ENCODE data around the gene IL20.

The IL20 gene

DNA sequence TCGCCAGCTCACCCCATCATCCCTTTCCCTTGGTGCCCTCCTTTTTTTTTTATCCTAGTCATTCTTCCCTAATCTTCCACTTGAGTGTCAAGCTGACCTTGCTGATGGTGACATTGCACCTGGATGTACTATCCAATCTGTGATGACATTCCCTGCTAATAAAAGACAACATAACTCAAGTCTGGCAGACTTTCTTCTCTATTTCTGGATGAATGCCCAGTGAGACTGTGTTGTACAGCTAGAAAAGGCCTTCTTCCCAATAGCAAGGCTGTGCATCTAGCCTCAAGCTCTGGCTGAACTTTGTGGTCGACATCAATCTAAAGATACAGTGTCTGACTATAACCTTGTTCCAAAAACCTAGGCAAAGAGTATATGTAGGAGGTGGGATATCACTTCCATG lies 38.3 kb downstream of the IL20 start:
- TF ChIP-seq, protein P1, sequence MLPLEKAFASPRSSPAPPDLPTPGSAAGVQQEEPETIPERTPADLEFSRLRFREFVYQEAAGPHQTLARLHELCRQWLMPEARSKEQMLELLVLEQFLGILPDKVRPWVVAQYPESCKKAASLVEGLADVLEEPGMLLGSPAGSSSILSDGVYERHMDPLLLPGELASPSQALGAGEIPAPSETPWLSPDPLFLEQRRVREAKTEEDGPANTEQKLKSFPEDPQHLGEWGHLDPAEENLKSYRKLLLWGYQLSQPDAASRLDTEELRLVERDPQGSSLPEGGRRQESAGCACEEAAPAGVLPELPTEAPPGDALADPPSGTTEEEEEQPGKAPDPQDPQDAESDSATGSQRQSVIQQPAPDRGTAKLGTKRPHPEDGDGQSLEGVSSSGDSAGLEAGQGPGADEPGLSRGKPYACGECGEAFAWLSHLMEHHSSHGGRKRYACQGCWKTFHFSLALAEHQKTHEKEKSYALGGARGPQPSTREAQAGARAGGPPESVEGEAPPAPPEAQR (tag by site-specific recombination; IDR thresholded peaks at IDR 0.05) = no peak
- TF ChIP-seq ZIC2 (tag by site-specific recombination; IDR thresholded peaks at IDR 0.05) = no peak
- TF ChIP-seq, protein P2, sequence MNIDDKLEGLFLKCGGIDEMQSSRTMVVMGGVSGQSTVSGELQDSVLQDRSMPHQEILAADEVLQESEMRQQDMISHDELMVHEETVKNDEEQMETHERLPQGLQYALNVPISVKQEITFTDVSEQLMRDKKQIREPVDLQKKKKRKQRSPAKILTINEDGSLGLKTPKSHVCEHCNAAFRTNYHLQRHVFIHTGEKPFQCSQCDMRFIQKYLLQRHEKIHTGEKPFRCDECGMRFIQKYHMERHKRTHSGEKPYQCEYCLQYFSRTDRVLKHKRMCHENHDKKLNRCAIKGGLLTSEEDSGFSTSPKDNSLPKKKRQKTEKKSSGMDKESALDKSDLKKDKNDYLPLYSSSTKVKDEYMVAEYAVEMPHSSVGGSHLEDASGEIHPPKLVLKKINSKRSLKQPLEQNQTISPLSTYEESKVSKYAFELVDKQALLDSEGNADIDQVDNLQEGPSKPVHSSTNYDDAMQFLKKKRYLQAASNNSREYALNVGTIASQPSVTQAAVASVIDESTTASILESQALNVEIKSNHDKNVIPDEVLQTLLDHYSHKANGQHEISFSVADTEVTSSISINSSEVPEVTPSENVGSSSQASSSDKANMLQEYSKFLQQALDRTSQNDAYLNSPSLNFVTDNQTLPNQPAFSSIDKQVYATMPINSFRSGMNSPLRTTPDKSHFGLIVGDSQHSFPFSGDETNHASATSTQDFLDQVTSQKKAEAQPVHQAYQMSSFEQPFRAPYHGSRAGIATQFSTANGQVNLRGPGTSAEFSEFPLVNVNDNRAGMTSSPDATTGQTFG (tag by site-specific recombination; IDR thresholded peaks at IDR 0.05; ENCODE audit: borderline replicate concordance) = no peak
- TF ChIP-seq KLF16 (tag by site-specific recombination; IDR thresholded peaks at IDR 0.05) = no peak
- H3K27ac ChIP-seq (ENCODE audit: extremely low read depth, low read depth, low read length) = no peak overlapping the region
- H3K4me1 ChIP-seq (ENCODE audit: control insufficient read depth, insufficient read depth, low read length) = no peaks in the 10 kb centered on the region
- H3K9me3 ChIP-seq (ENCODE audit: control insufficient read depth, insufficient read depth, low read depth, low read length) = no peaks in the 10 kb centered on the region
- no peaks in the 10 kb centered on the region for H3K36me3 ChIP-seq (ENCODE audit: control insufficient read depth in 2 of 2, insufficient read depth in 1 of 2, low read length in 2 of 2)
- no peak overlapping the region for H3K4me3 ChIP-seq (ENCODE audit: low read depth, low read length)
- CTCF ChIA-PET = interaction anchor here (0.8 kb wide), 1 partner anchor 9 kb away, joined by 3 read pairs; no protein-coding TSS in a partner anchor
- POLR2A ChIA-PET = no interaction called here

DNA sequence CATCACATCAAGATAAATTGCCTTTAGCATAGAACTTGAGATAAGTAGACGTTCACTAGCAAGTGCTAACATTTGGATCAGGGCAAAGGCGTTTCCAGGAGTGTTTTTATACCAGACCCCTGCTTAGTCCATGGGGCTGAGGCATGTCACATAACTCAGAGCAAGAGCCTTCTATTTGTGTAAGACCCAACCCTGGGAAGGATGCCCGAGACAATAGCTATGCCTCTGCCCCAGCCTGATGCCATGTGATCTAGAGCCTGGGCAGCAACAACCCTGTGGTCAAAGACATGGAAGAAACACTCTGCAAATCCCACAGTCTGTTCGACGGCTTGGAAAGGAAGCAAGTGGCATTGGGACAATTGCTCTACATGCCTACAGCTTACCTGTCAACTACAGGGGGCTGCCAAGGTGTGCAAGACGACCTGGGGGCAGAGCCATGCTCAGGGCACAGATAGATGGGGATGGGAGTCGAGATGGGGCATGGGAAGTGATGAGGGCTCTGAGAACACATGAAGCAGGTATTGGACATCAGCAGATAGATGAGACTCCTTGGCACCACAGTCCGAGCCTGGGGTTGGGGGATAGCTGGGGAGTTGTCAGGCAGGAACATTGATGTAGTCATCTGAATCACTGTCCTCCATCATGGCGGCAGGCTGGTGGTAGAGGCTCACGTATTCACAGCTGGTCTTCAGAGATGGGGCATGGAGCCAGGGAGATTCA lies 39.2 kb downstream of the IL20 start:
- ChIA-PET CTCF (interaction anchor here (1.0 to 2.8 kb wide), 4 partner anchors 40 to 399 kb away, joined by 3 to 13 read pairs (median 4); partner anchors contain the start of gene IL20), POLR2A (no interaction called here)
- Histone ChIP-seq H3K4me1 (ENCODE audit: control insufficient read depth, insufficient read depth, low read length) (no peaks in the 10 kb centered on the region), H3K4me3 (ENCODE audit: low read depth, low read length) (no peak overlapping the region), H3K9me3 (ENCODE audit: control insufficient read depth, insufficient read depth, low read depth, low read length) (no peaks in the 10 kb centered on the region), H3K27ac (ENCODE audit: extremely low read depth, low read depth, low read length) (no peak overlapping the region), H3K36me3 (ENCODE audit: control insufficient read depth in 2 of 2, insufficient read depth in 1 of 2, low read length in 2 of 2) (no peaks in the 10 kb centered on the region)
- TF ChIP-seq ZNF248 (tag by site-specific recombination; IDR thresholded peaks at IDR 0.05) (no peak), ZNF791 (tag by site-specific recombination; IDR thresholded peaks at IDR 0.05) (no peak), ZNF473 (tag by site-specific recombination; IDR thresholded peaks at IDR 0.05) (no peak), ZSCAN30 (tag by site-specific recombination; IDR thresholded peaks at IDR 0.05) (no peak), KLF7 (tag by site-specific recombination; IDR thresholded peaks at IDR 0.05; ENCODE audit: borderline replicate concordance) (no peak), ZNF366 (tag by site-specific recombination; conservative IDR thresholded peaks at IDR 0.05) (no peak), ZNF843 (tag by site-specific recombination; IDR thresholded peaks at IDR 0.05) (no peak), ZNF785 (tag by site-specific recombination; IDR thresholded peaks at IDR 0.05) (no peak), PRDM1 (tag by site-specific recombination; IDR thresholded peaks at IDR 0.05) (no peak), HOXA7 (CRISPR knock-in tag; IDR thresholded peaks at IDR 0.05; ENCODE audit: borderline replicate concordance) (no peak), ZNF16 (tag by site-specific recombination; IDR thresholded peaks at IDR 0.05; ENCODE audit: low read depth) (no peak), ZNF214 (tag by site-specific recombination; IDR thresholded peaks at IDR 0.05; ENCODE audit: borderline replicate concordance) (no peak), ZNF324 (tag by site-specific recombination; IDR thresholded peaks at IDR 0.05) (no peak), ZNF335 (tag by site-specific recombination; conservative IDR thresholded peaks at IDR 0.05) (no peak), ZNF530 (tag by site-specific recombination; IDR thresholded peaks at IDR 0.05; ENCODE audit: low read depth) (no peak), ZNF157 (tag by site-specific recombination; IDR thresholded peaks at IDR 0.05) (no peak), ZEB2 (tag by site-specific recombination; IDR thresholded peaks at IDR 0.05) (no peak)
- TF ChIP-seq, protein P3, sequence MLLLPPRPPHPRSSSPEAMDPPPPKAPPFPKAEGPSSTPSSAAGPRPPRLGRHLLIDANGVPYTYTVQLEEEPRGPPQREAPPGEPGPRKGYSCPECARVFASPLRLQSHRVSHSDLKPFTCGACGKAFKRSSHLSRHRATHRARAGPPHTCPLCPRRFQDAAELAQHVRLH (tag by site-specific recombination; IDR thresholded peaks at IDR 0.05) = no peak
- TF ChIP-seq, protein P4, sequence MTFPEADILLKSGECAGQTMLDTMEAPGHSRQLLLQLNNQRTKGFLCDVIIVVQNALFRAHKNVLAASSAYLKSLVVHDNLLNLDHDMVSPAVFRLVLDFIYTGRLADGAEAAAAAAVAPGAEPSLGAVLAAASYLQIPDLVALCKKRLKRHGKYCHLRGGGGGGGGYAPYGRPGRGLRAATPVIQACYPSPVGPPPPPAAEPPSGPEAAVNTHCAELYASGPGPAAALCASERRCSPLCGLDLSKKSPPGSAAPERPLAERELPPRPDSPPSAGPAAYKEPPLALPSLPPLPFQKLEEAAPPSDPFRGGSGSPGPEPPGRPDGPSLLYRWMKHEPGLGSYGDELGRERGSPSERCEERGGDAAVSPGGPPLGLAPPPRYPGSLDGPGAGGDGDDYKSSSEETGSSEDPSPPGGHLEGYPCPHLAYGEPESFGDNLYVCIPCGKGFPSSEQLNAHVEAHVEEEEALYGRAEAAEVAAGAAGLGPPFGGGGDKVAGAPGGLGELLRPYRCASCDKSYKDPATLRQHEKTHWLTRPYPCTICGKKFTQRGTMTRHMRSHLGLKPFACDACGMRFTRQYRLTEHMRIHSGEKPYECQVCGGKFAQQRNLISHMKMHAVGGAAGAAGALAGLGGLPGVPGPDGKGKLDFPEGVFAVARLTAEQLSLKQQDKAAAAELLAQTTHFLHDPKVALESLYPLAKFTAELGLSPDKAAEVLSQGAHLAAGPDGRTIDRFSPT (tag by site-specific recombination; IDR thresholded peaks at IDR 0.05) = no peak
- TF ChIP-seq, protein P5, sequence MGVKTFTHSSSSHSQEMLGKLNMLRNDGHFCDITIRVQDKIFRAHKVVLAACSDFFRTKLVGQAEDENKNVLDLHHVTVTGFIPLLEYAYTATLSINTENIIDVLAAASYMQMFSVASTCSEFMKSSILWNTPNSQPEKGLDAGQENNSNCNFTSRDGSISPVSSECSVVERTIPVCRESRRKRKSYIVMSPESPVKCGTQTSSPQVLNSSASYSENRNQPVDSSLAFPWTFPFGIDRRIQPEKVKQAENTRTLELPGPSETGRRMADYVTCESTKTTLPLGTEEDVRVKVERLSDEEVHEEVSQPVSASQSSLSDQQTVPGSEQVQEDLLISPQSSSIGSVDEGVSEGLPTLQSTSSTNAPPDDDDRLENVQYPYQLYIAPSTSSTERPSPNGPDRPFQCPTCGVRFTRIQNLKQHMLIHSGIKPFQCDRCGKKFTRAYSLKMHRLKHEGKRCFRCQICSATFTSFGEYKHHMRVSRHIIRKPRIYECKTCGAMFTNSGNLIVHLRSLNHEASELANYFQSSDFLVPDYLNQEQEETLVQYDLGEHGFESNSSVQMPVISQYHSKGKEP (tag by site-specific recombination; IDR thresholded peaks at IDR 0.05) = no peak

Measured in HEK293 (cell line).